HEK293 (cell line): ENCODE results near the gene HMCN2.

ENCODE experiments used
- ATF2 ChIP-seq: fragments of 450-650 bp; formaldehyde crosslinking; IDR thresholded peaks from 2 replicates; pipeline ENCODE4 v1.5.1; 2016; ENCODE audit warnings: missing biosample characterization, missing genetic modification characterization, low read depth
- CTCF ChIP-seq: fragments of 450-650 bp; formaldehyde crosslinking; IDR thresholded peaks from 2 replicates; pipeline ENCODE4 v1.5.1; 2016; ENCODE audit warnings: missing biosample characterization, missing genetic modification characterization
- TCF7L2 ChIP-seq: IDR thresholded peaks from 2 replicates; pipeline ENCODE4 v1.6.1; 2011; ENCODE audit warnings: low read depth, mild to moderate bottlenecking, inconsistent platforms, low read length, moderate library complexity, borderline replicate concordance

- TF ChIP-seq CTCF (tag by site-specific recombination) (no peak), ATF2 (tag by site-specific recombination) (no peak), TCF7L2 (no peak)
Measured at GRCh38 chr9:130222833-130223232, 42.7 kb upstream of the HMCN2 start.
